Ovary (tissue), 3 donors: ENCODE measurements around the gene PIAS3.

Experiments used
- CTCF ChIP-seq, 3 donors: fragments of 450-650 bp in 2 of 3; fragments of 200-600 bp in 1 of 3; IDR thresholded peaks; one replicate each; pipeline versions ENCODE4 v1.5.1 to v1.8.0; 2016 to 2022; ENCODE audit warnings: antibody characterized with exemption in 3 of 3, mild to moderate bottlenecking in 1 of 3
- EP300 ChIP-seq: sonication (generic); formaldehyde crosslinking; IDR thresholded peaks from one replicate; pipeline ENCODE4 v1.6.1; 2017; ENCODE audit warnings: antibody characterized with exemption
- POLR2A ChIP-seq: fragments of 450-650 bp; IDR thresholded peaks from one replicate; pipeline ENCODE4 v1.6.1; 2017; ENCODE audit warnings: antibody characterized with exemption, mild to moderate bottlenecking, moderate library complexity
- donor health status: DM: no; HTN: no; CAD: no.

- TF ChIP-seq CTCF (IDR thresholded peaks at IDR 0.05) (no peak), POLR2A (no peak), EP300 (no peak)
Observed at GRCh38 chr1:145863282-145864018, 4.6 kb upstream of the PIAS3 start.
